ENCODE measurements around the gene TUB.

GRCh38 chr11:8062781-8063257, 18.2 kb upstream of the TUB start:
- TF ChIP-seq REST (IDR thresholded peaks at IDR 0.05; ENCODE audit: low read depth, low read length), result no peak
- no peak for TF ChIP-seq GABPA (IDR thresholded peaks at IDR 0.05; ENCODE audit: low read depth)
- TF ChIP-seq SIN3A (IDR thresholded peaks at IDR 0.05; ENCODE audit: borderline replicate concordance, low read depth, low read length), result no peak
- no peak for TF ChIP-seq FOSL2 (IDR thresholded peaks at IDR 0.05; ENCODE audit: borderline replicate concordance, low read depth)
- TF ChIP-seq RAD21 (IDR thresholded peaks at IDR 0.05; ENCODE audit: low read length), result no peak

All from SK-N-SH (cell line).